Daoy (cell line): ENCODE results near the gene IL9R. TPM values are rescaled to one million over a fixed set of nuclear protein-coding genes. Genes with fewer than 3 reads are reported as not detected.
"Not testable (repeated sequence)": the region's sequence is repeated elsewhere in the genome, so short reads cannot be mapped to it uniquely, and the experiment has no call there.

ENCODE experiments used
- DNase-seq: peaks from one replicate; pipeline ENCODE4 v3.0.0-alpha.2; 2015; ENCODE audit warnings: low read depth
- total RNA-seq: library from RNA; depleted of rRNA; stranded (reverse); fragments of >200 nt; shearing (Covaris generic); gene quantifications from 2 replicates; pipeline ENCODE4 v1.2.3, GENCODE V29; 2014

Gene IL9R
- total RNA-seq, 1 experiment from 2014 or later = not detected

DNA sequence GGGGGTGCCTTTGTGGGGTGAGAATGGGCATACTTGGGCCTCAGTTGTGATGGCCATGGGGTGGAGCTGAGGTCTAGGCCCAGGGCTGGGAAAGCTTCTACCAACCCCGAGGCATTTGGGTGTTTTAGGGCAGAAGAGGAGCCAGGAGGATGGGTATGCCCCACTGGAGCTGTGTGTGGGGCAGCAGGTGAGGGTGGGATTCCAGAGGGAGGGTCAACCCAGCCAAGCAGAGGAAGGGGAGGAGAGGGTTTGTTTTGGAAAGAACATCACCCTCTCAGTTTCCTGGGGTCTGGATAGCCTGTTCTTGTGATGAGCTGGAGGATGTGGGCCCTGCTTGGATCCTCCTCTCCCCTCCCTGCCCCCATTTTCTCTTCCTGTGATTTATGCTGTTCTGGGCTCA is 620 bp downstream of the IL9R start:
- DNase-seq = no peak

GRCh38 chrX:155998761-155999510 is 1.4 kb downstream of the IL9R start:
- DNase-seq = no peak

- not testable (repeated sequence) for DNase-seq
Measured at GRCh38 chrX:155999751-156000150, 2.3 kb downstream of the IL9R start.

DNA sequence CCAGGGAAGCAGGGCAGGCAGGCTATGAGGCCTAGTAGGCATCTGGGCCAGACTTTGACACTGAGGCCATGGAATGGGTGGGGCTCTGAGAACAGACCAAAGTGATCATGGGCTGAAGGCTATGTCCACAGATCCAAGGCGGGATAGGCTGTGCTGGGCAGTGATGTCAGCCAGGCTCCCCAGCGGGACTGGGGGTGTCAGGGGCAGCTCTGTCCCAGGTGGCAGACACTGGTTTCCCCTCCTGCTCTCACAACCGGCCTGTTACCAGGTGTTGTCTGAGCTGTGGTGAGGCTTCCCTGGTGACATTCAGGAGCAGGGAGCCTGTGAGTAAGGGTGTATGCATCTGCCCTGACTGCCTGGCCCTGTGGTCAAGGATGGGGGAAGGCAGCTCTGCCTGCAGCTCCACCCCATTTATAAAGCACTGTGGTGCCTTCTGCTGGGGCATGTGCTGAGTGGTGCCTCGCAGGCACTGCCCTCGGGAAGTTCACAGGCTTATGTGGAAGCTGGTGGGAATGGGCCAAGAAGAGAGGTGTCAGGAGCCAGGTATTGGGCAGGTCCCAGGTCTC is 2.9 kb downstream of the IL9R start:
- DNase-seq = no peak

GRCh38 chrX:156001001-156001666 is 3.6 kb downstream of the IL9R start:
- DNase-seq = no peak

GRCh38 chrX:156001667-156002021 is 4.1 kb downstream of the IL9R start:
- no peak for DNase-seq

GRCh38 chrX:156002507-156002906 is 5.0 kb downstream of the IL9R start:
- no peak for DNase-seq

DNA sequence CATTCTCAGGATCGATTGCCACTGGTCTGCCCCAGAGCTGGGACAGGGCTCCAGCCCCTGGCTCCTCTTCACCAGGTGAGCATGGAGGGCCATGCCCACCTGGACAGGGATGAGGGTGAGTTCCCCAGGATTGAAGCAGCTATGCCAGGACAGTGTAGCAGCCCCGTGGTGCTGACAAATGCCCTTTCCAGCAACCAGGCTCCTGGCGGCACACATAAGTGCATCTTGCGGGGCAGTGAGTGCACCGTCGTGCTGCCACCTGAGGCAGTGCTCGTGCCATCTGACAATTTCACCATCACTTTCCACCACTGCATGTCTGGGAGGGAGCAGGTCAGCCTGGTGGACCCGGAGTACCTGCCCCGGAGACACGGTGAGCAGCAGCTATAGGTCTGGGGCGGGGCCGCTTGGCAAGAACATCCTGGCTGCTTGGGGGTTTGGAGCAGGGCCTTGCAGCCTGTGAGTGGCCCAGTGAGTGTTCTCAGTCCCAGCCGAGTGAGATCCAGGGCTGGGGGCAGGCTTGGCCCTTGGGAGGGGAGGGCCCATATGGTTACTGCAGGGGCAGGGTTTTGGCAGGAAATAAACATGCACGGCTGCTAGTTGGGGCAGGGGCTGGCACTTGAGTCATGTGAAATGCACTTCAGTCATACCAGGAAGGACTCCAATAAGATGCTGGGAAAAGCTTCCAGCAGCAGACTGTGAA is 6.1 kb downstream of the IL9R start:
- DNase-seq = no peak

DNA sequence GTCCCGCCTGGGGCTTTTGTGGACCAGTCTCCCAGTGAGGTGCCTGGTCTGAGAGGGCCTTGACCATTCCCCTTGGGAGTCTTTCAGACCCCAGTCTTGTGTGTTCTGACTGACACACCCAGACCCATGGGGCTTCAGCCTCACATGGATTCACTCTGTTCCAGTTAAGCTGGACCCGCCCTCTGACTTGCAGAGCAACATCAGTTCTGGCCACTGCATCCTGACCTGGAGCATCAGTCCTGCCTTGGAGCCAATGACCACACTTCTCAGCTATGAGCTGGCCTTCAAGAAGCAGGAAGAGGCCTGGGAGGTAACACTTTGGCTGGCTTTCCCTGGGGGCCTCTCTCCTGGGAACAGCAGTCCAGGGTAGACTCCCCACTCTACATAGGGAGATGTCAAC is 6.8 kb downstream of the IL9R start:
- no peak for DNase-seq

DNA sequence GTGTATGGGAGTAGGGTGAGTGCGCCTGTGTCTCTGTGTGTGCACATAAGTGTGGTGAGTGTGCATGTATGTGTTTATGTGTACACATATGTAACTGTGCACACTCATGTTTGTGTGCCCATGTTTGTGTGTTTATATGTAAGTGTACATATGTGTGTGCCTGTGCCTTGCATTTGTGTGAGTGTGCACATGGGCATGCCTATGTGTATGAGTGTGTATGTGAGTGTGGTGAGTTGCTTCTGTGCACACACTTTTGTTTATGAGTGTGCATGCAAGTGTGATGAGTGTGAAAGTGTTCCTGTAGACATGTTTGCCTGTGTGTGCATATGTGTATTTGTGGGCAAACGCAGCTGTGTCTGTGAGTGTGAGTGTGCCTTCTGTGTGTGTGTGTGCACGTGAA is 7.2 kb downstream of the IL9R start:
- no peak for DNase-seq

- DNase-seq = no peak
Measured at GRCh38 chrX:156005144-156005543, 7.6 kb downstream of the IL9R start.

- not testable (repeated sequence) for DNase-seq
Measured at GRCh38 chrX:156006468-156006867, 9.0 kb downstream of the IL9R start.

DNA sequence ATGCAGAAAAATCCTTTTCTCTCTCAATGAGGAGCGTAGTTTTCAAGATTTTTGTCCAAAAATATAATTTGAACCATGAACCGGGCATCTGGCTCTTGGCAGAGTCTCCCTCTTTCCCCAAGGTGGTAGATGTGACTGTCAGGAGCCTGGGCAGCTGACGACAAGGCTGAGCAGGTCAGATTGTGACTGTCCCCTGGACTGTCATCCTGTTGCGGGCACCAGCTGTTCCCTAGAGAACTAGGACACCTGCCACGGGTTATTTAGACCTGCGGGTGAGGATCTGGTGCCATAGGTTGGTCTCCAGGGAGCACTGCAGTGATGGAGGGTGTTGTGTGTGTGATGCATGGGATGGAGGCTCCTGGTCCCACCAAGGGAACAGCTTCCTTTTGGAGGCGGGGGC is 10.9 kb downstream of the IL9R start:
- not testable (repeated sequence) for DNase-seq

- DNase-seq = no peak
Measured at GRCh38 chrX:156008915-156009314, 11.4 kb downstream of the IL9R start.

GRCh38 chrX:156009691-156010090 is 12.2 kb downstream of the IL9R start:
- DNase-seq = not testable (repeated sequence)

DNA sequence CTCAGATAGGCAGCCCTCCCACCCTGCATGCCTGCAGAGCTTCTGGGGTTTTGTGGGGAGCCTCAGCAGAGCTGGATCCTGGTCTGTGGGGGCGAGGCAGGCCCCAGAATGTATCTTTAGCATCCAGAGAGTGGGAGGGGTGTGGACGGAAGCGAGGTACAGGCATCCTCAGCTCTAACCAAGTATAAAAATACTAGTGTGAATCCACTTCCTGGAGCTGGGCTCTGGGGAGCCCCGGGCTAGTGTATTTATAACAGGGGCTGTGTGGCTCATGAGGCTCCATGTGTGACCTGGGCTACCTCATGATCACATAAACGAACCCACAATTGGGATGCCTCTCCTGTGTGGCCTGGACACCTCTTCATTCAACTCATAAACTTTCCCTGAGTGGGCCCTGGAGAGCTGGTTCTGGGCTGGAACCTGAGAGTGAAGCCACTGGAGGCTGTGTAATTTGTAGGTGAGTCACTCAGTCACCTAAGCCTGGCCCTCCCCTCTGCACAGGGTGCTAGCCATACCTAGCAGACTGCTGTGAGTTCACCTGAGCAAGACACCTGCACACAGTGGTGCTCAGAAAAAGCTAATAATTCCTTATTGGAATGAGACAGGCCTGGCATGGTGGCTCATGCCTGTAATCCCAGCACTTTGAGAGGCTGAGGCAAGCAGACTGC is 15.9 kb downstream of the IL9R start:
- not testable (repeated sequence) for DNase-seq

DNA sequence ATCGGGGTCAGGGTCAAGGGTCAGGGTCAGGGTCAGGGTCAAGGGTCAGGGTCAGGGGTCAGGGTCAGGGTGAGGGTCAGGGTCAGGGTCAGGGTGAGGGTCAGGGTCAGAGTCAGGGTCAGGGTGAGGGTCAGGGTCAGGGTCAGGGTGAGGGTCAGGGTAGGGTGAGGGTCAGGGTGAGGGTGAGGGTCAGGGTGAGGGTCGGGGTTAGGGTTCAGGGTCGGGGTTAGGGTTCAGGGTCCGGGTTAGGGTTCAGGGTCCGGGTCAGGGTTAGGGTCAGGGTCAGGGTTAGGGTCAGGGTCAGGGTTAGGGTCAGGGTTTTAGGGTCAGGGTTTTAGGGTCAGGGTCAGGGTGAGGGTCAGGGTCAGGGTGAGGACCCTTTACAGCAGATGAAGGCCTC is 22.4 kb downstream of the IL9R start:
- not testable (repeated sequence) for DNase-seq

DNA sequence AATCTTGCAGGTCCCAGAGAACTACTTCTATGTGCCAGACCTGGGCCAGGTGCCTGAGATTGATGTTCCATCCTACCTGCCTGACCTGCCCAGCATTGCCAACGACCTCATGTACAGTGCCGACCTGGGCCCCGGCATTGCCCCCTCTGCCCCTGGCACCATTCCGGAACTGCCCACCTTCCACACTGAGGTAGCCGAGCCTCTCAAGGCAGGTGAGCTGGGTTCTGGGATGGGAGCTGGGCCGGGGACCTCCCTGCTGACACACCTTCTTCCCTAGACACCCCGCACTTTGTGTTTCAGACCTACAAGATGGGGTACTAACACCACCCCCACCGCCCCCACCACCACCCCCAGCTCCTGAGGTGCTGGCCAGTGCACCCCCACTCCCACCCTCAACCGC is 25.5 kb downstream of the IL9R start:
- not testable (repeated sequence) for DNase-seq

DNA sequence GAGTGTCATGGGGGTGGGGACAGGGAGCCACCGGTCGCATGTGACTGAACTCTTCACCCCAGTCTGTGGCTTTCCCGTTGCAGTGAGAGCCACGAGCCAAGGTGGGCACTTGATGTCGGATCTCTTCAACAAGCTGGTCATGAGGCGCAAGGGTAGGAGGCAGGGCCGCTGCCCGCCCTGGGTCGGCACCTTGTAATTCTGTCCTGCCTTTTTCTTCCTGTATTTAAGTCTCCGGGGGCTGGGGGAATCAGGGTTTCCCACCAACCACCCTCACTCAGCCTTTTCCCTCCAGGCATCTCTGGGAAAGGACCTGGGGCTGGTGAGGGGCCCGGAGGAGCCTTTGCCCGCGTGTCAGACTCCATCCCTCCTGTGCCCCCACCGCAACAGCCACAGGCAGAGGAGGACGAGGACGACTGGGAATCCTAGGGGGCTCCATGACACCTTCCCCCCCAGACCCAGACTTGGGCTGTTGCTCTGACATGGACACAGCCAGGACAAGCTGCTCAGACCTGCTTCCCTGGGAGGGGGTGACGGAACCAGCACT is 27.5 kb downstream of the IL9R start:
- DNase-seq = not testable (repeated sequence)

GRCh38 chrX:156028653-156029237 is 31.2 kb downstream of the IL9R start:
- not testable (repeated sequence) for DNase-seq

- DNase-seq = not testable (repeated sequence)
Measured at GRCh38 chrX:156029296-156029695, 31.8 kb downstream of the IL9R start.
